HG02973 (cell line): ENCODE results near the gene LRRC71.
"Not testable (repeated sequence)": the region's sequence is repeated elsewhere in the genome, so short reads cannot be mapped to it uniquely, and the experiment has no call there.

Experiments
- ATAC-seq: cut with Tn5 transposase; IDR thresholded peaks from one replicate; pipeline ENCODE4 v1.9.1; 2021; ENCODE audit warnings: moderate library complexity; ENCODE audit not compliant: unreplicated experiment

Gene LRRC71

DNA sequence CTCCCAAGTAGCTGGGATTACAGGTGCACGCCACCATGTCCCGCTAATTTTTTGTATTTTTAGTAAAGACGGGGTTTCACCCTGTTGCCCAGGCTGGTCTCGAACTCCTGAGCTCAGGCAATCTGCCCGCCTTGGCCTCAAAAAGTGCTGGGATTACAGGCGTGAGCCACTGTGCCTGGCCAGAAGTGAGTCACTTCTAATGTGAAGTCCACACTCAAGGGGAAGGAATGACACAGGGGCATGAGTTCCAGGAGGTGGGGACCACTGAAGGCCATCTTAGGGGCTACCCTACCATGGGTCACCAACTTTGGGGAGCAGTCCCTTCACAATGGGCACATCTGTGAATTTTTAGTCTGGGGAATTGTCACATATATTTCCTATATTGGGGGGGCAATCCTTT, 6.3 kb downstream of the LRRC71 start:
- ATAC-seq: not testable (repeated sequence)

- ATAC-seq: no peak
Measured at GRCh38 chr1:156927215-156928042, 7.0 kb downstream of the LRRC71 start.

DNA sequence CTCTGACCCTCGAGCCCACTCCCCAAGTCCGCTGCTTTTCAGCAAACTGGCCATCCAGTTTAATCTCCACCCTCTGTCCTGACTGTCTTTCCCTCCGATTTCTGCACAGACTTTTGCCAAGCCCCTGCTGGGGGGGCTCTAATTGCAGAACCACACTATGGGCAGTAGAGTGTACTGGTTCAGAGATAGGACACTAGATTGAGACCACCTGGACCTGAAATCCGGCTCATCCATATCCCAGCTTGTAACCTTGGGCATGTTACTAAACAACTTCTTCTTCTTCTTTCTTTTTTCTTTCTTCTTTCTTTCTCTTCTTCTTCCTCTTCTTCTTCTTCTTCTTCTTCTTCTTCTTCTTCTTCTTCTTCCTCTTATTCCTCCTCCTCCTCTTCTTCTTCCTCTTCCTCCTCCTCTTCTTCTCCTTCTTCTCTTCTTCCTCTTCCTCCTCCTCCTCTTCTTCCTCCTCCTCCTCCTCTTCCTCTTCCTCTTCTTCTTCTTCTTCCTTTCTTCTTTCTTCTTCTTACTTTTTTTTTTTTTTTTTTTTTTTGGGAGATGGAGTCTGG, 7.7 kb downstream of the LRRC71 start:
- no peak for ATAC-seq

DNA sequence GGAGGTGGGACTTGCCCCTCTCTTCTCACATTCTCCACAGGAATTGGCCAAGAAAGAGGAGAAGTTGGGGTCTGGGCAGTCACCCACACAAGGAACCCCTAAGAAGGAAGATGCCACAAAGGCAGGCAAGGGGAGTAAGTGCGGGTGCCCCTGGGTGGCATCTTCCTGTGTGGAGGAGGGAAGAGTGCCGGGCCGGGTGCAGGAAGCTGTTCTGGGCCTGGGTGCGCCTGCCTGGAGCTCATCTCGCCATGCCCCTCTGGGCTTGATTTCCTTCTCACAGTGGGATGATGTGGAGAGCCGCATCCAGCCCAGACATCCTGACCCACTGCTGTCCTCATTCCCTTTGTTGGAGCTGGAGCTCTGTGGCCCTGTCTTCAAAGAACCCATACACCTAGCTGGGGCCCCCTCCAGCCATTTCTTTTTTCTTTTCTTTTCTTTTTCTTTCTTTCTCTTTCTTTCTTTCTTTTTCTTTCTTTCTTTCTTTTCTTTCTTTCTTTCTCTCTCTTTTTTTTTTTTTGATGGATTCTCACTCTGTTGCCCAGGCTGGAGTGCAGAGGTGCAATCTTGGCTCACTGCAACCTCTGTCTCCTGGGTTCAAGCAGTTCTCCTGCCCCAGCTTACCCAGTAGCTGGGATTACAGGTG, 9.3 kb downstream of the LRRC71 start:
- ATAC-seq: no peak

DNA sequence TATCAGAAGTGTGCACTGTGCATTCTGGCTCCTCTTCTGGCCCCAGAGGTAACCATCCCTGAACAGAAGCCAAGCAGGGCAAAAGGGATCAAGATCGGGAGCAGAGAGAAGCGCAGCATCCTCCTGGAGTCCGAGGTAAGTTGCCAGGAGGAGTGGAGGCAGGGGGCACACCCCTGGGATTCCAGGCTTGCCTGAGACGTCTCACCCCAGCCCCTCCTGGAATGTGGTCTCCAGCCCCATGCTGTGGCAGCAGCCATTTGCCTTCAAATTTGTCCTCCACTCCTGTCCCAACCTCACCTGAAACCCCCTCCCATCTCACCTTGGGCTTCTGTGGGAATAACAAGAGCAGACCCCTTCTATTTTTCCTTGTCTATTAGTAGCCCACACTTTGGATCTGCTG, 10.1 kb downstream of the LRRC71 start:
- ATAC-seq: no peak

DNA sequence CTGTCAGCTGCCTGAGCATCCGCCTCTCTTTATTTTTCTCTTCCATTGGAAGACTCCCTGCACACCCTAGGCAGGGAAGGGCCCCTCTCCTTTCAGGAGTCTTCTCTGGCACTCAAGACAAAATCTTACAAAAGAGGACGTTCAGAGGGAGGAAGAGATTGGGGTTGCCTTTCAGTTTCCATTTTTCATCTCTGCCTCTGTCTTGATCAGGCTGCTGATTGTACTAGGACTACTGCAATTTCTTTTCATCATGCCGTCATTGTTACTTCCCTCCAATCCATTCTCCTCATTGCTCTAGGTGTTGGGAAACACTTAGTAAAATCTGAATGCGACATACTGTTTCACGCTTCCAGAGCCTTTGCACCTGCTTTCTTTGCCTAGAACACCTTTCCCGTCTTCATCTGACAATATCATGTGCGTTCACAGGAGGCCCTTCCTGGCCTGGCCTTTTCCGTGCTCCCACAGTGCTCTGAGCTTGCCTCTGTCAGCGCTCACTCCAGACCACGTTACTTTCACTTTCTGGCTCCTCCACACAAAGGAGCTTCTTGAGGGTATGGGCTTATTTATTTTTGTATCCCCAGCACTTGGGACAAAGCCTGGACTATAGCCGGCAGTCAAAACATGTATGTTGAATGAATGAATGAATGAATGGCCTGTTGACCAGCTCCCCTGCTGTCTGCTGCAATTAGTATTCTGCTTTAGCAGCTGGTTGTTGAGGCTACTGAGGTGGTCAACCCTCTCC, 10.9 kb downstream of the LRRC71 start:
- no peak for ATAC-seq

DNA sequence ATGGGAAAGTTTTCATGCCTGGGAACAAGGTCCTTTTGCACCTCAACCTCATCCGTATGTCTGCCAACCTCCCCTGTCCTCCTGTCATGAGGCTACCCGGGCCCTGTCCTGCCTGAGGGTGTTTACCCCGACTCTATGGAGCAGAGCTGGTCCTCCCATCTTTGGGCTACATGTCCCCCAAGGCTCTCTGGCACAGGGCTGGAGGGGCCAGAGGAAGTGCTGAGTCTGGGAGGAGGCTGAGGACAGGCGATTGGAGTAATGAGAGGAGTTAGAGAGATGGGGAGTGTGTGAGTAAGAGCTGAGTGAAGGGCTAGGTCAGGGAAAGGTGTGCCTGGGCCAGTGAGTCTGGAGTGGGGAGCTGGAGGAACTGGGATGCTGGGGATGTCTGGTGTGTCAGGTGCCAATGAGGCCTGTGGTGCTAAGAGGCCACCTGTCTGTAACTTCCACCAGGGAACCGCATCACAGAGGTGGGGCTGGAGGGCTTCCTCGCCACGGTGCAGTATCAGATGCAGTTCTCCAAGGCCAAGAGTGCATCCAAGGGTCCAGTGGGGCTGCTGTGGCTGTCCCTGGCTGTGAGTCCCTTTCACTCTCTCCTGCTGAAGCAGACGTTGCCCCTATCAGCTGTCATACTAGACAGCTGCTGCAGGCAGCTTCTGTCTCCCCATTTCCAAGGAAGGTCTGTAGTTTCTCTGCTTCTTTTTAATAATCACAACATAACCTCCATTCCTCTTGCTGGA, 11.7 kb downstream of the LRRC71 start:
- no peak for ATAC-seq

- ATAC-seq: no peak
Measured at GRCh38 chr1:156933136-156933535, 12.7 kb downstream of the LRRC71 start.

GRCh38 chr1:156935505-156936128, 15.2 kb downstream of the LRRC71 start:
- ATAC-seq: no peak

DNA sequence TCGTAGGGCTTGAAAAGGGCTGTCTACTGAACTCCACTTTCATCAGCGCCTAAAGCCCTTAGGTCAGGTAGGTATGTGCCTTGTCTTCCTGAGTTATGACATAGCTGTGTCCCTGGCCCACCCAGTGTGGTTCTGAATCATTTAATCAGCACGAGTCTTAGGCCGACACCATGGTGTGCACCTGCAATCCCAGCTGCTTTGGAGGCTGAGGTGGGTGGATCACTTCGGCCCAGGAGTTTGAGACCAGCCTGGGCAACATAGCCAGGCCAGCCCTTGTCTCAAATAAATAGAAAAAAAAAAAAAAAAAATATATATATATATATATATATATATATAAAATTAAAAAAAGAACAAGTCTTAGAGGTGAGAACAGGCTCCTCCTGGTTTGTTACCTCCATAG, 15.8 kb downstream of the LRRC71 start:
- no peak for ATAC-seq

DNA sequence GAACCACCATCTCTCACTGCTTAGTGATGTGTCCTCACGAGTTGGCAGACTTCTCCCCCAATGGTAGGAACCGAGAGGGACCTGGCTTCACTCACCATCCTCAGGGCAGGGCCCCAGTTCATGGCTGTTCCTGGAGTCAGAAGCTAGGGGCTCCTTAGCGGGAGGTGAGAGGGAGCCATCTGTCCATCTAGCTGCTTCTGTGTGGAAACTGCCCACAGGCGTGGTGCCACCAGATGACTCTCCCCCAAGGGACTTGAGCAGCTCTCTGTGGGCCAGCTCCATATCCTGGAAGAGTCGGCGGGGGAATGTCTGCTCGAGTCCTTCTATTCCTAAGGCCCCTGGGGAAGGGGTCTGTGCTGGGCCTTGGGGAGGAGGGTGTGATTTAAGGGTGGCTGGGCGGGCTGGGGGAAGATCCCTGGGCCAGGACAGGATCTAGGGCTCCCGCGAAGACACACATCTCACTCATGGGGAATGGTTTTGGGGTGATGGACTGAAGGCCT, 16.3 kb downstream of the LRRC71 start:
- no peak for ATAC-seq

GRCh38 chr1:156937883-156938282, 17.5 kb downstream of the LRRC71 start:
- no peak for ATAC-seq

DNA sequence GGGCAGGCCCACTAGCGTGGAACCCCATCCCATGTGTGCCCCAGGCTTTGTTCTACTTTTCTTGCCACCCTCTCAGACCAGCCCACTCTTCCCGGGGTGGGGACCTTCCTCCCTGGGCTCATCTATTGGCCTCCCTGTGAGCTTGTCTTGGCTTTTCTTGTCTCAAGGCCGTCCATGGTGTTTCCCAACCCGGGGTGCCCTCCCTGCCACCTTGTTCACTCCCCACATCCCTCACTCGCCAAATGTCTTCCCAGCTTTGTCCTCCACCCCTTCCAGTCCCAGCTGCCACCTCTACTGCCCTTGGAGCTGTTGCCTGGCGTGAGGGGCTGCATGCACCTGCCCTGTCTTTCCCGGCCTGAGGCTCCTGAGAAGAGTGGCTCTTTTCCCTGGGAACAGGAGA, 18.4 kb downstream of the LRRC71 start:
- ATAC-seq: no peak

GRCh38 chr1:156939786-156940334, 19.4 kb downstream of the LRRC71 start:
- ATAC-seq: no peak

DNA sequence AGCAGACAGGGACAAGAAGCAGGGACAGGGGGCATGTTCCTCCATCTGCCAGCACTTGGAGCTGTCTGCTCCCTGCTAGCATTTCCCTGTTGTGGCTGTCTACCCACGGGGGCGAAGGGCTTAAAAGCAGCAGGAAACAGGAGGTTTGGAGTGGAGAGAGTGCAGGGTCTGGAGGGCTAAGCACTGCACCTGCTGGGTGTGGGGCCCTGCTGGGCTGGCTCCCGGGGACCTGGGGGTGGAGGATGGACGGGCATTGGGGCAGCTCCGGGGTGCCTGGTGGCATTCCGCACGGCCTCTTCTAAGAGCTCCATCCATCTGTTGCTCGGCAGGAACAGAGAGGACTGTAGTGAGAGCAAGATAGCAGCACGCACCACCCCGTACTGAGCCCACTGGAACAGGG, 21.2 kb downstream of the LRRC71 start:
- no peak for ATAC-seq

GRCh38 chr1:156942176-156942575, 21.7 kb downstream of the LRRC71 start:
- no peak for ATAC-seq

- no peak for ATAC-seq
Measured at GRCh38 chr1:156942576-156942975, 22.1 kb downstream of the LRRC71 start.

GRCh38 chr1:156943756-156944155, 23.3 kb downstream of the LRRC71 start:
- ATAC-seq: no peak

- ATAC-seq: no peak
Measured at GRCh38 chr1:156944268-156944667, 23.8 kb downstream of the LRRC71 start.

DNA sequence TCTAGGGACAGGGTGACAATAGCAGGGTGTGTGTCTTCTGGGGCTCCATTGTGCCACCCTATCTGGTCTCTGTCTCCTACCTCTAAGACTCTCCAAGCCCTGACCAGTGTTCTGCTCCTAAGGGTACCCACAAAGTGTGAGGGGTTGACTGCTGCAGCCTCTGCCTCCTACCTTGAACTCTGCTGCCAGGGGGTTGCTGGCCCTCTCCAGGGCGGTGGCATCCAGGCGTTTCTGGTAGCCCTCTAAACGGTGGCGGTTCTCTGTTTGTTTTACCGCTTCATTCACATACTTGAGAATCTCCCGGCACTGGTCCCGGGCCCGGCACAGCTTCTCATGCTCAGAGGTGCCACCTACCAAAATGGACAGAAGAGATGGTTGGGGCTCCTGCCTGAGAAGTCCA, 24.4 kb downstream of the LRRC71 start:
- ATAC-seq: no peak
